SK-N-SH (cell line): ENCODE measurements around the gene TMED9.

ENCODE experiments used
- CTCF ChIP-seq: fragments of 200-600 bp; sonication (generic); IDR thresholded peaks from 2 replicates; pipeline ENCODE4 v1.6.1; 2017; ENCODE audit warnings: antibody characterized with exemption, mild to moderate bottlenecking, moderate library complexity
- RFX5 ChIP-seq: IDR thresholded peaks from 2 replicates; pipeline ENCODE4 v1.6.1; 2012; ENCODE audit warnings: mild to moderate bottlenecking, improper control_type of control experiment, low read length
- TAF1 ChIP-seq: IDR thresholded peaks from 2 replicates; pipeline ENCODE4 v1.6.1; 2012; ENCODE audit warnings: low read depth, mild to moderate bottlenecking, low read length, moderate library complexity, borderline replicate concordance
- TCF12 ChIP-seq: IDR thresholded peaks from 2 replicates; pipeline ENCODE4 v1.4.0; 2012

- TF ChIP-seq CTCF (no peak), TAF1 (no peak), TCF12 (no peak), RFX5 (no peak)
Measured at GRCh38 chr5:177607115-177607451, 15.1 kb downstream of the TMED9 start.
